ENCODE data around the gene HDAC9. TPM values are rescaled to one million over a fixed set of nuclear protein-coding genes. Genes with fewer than 3 reads are reported as not detected.

The HDAC9 gene
- total RNA-seq, 2 donors from 2014 or later = 4.9 to 12.9 TPM

- Histone ChIP-seq H3K9me3 (no peaks in the 10 kb centered on the region), H3K27me3 (no peaks in the 10 kb centered on the region), H3K4me1 (no peaks in the 10 kb centered on the region), H3K27ac (no peak overlapping the region), H3K36me3 (replicated peaks in 1 of 2; ENCODE audit: insufficient read depth in 1 of 2, low read depth in 2 of 2) (no peaks in the 10 kb centered on the region), H3K4me3 (no peak overlapping the region)
- DNase-seq (no peak), ATAC-seq (no peak)
- WGBS, 2 donors = 66 to 76% methylated on average over 7 of the region's 7 CpGs
- intact Hi-C loops (cut with DNase I) = no loop called here
- TF ChIP-seq, protein P1, sequence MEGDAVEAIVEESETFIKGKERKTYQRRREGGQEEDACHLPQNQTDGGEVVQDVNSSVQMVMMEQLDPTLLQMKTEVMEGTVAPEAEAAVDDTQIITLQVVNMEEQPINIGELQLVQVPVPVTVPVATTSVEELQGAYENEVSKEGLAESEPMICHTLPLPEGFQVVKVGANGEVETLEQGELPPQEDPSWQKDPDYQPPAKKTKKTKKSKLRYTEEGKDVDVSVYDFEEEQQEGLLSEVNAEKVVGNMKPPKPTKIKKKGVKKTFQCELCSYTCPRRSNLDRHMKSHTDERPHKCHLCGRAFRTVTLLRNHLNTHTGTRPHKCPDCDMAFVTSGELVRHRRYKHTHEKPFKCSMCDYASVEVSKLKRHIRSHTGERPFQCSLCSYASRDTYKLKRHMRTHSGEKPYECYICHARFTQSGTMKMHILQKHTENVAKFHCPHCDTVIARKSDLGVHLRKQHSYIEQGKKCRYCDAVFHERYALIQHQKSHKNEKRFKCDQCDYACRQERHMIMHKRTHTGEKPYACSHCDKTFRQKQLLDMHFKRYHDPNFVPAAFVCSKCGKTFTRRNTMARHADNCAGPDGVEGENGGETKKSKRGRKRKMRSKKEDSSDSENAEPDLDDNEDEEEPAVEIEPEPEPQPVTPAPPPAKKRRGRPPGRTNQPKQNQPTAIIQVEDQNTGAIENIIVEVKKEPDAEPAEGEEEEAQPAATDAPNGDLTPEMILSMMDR (IDR thresholded peaks at IDR 0.05) = no peak
- TF ChIP-seq POLR2A (IDR thresholded peaks at IDR 0.05) = no peak
Observed at GRCh38 chr7:18663321-18663720, 167.8 kb downstream of the HDAC9 start.

DNA sequence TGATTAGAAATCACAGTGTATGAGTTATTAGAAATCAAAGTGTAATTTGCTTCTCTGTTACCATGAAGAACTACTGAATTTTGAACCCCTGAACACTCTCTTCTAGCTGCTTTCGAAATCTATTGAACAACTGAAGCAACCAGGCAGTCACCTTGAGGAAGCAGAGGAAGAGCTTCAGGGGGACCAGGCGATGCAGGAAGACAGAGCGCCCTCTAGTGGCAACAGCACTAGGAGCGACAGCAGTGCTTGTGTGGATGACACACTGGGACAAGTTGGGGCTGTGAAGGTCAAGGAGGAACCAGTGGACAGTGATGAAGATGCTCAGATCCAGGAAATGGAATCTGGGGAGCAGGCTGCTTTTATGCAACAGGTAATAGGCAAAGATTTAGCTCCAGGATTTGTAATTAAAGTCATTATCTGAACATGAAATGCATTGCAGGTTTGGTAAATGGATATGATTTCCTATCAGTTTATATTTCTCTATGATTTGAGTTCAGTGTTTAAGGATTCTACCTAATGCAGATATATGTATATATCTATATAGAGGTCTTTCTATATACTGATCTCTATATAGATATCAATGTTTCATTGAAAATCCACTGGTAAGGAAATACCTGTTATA lies 170.7 kb downstream of the HDAC9 start:
- Histone ChIP-seq H3K4me3 (no peak overlapping the region), H3K9me3 (no peaks in the 10 kb centered on the region), H3K4me1 (no peaks in the 10 kb centered on the region), H3K27me3 (no peaks in the 10 kb centered on the region), H3K27ac (no peak overlapping the region), H3K36me3 (replicated peaks in 1 of 2; ENCODE audit: insufficient read depth in 1 of 2, low read depth in 2 of 2) (no peaks in the 10 kb centered on the region)
- intact Hi-C loops (cut with DNase I) = no loop called here
- ATAC-seq (peak; percentile 67), DNase-seq (peak; percentile 67 to 74 (median 70))
- WGBS, 2 donors = 13 to 21% methylated on average over 4 of the region's 4 CpGs
- TF ChIP-seq, protein P1 (IDR thresholded peaks at IDR 0.05) = peak; percentile 48 to 72 (median 60)
- no peak for TF ChIP-seq POLR2A (IDR thresholded peaks at IDR 0.05)

- ATAC-seq (peak; percentile 66), DNase-seq (no peak)
- Histone ChIP-seq H3K27ac (no peak overlapping the region), H3K4me1 (no peaks in the 10 kb centered on the region), H3K9me3 (no peaks in the 10 kb centered on the region), H3K36me3 (replicated peaks in 1 of 2; ENCODE audit: insufficient read depth in 1 of 2, low read depth in 2 of 2) (no peaks in the 10 kb centered on the region), H3K4me3 (no peak overlapping the region), H3K27me3 (no peaks in the 10 kb centered on the region)
- 23 to 58% methylated on average over 1 of the region's 1 CpG for WGBS, 2 donors
- TF ChIP-seq, protein P1 (IDR thresholded peaks at IDR 0.05) = no peak
- TF ChIP-seq POLR2A (IDR thresholded peaks at IDR 0.05) = no peak
- intact Hi-C loops (cut with DNase I) = no loop called here
Observed at GRCh38 chr7:18667466-18667865, 171.9 kb downstream of the HDAC9 start.

- Histone ChIP-seq H3K27ac (no peak overlapping the region), H3K9me3 (no peaks in the 10 kb centered on the region), H3K27me3 (no peaks in the 10 kb centered on the region), H3K4me3 (no peak overlapping the region), H3K4me1 (no peaks in the 10 kb centered on the region), H3K36me3 (replicated peaks in 1 of 2; ENCODE audit: insufficient read depth in 1 of 2, low read depth in 2 of 2) (no peaks in the 10 kb centered on the region)
- no peak for DNase-seq
- TF ChIP-seq, protein P1 (IDR thresholded peaks at IDR 0.05) = no peak
- TF ChIP-seq POLR2A (IDR thresholded peaks at IDR 0.05) = no peak
- ATAC-seq = no peak
- intact Hi-C loops (cut with DNase I) = no loop called here
- WGBS, 2 donors = 50 to 57% methylated on average over 5 of the region's 5 CpGs
Observed at GRCh38 chr7:18671176-18671575, 175.6 kb downstream of the HDAC9 start.

DNA sequence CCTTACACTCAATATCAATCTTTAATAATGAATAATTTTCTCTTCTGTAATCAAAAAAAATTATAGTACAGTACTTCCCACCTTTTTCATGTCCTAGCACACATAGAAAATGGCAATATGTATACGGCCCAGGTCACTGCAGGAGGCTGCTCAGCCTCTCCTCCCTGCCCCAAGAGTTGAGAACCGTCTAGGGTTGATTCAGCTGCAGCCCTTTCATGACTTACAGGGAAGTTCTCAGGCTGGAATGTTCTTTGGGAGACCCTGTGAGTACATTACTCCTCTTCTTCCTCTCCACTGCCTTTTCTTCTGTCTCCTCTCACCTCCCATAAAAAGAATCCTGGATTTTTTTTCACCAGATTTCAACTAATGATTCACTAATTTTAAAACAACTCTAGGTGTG lies 180.0 kb downstream of the HDAC9 start:
- Histone ChIP-seq H3K9me3 (no peaks in the 10 kb centered on the region), H3K4me3 (no peak overlapping the region), H3K4me1 (no peaks in the 10 kb centered on the region), H3K27ac (no peak overlapping the region), H3K27me3 (no peaks in the 10 kb centered on the region), H3K36me3 (replicated peaks in 1 of 2; ENCODE audit: insufficient read depth in 1 of 2, low read depth in 2 of 2) (no peaks in the 10 kb centered on the region)
- ATAC-seq = no peak
- 26 to 31% methylated on average over 2 of the region's 2 CpGs for WGBS, 2 donors
- TF ChIP-seq POLR2A (IDR thresholded peaks at IDR 0.05) = no peak
- TF ChIP-seq, protein P1 (IDR thresholded peaks at IDR 0.05) = no peak
- no peak for DNase-seq
- intact Hi-C loops (cut with DNase I) = no loop called here
